Measurements from ENCODE around the gene OMP.

Gene OMP

GRCh38 chr11:77113382-77114088 is 10.9 kb downstream of the OMP start:
- Histone ChIP-seq H3K27ac (no peak overlapping the region), H3K36me3 (replicated peaks) (peaks cover 2% of the 10 kb centered on the region), H3K27me3 (replicated peaks) (no peaks in the 10 kb centered on the region), H3K4me3 (ENCODE audit: low read depth, low read length) (no peak overlapping the region)
- no peak for DNase-seq
- peak; percentile 87 for TF ChIP-seq CTCF (IDR thresholded peaks at IDR 0.05; ENCODE audit: low read depth, low read length, missing control alignments)
- in situ Hi-C loops (cut with HindIII; ENCODE audit: low pct_ligation_motif_present, low sequenced_read_pairs) = no loop called here

- no peak overlapping the region for H3K4me3 ChIP-seq (ENCODE audit: low read depth, low read length)
- no peak overlapping the region for H3K27ac ChIP-seq
- no peak for TF ChIP-seq CTCF (IDR thresholded peaks at IDR 0.05; ENCODE audit: low read depth, low read length, missing control alignments)
- H3K36me3 ChIP-seq (replicated peaks) = peaks cover 2% of the 10 kb centered on the region
- no peaks in the 10 kb centered on the region for H3K27me3 ChIP-seq (replicated peaks)
- no peak for DNase-seq
- in situ Hi-C loops (cut with HindIII; ENCODE audit: low pct_ligation_motif_present, low sequenced_read_pairs) = no loop called here
Observed at GRCh38 chr11:77114089-77114463, 11.4 kb downstream of the OMP start.

GRCh38 chr11:77115181-77115611 is 12.6 kb downstream of the OMP start:
- no peaks in the 10 kb centered on the region for H3K27me3 ChIP-seq (replicated peaks)
- no peak for DNase-seq
- in situ Hi-C loops (cut with HindIII; ENCODE audit: low pct_ligation_motif_present, low sequenced_read_pairs) = no loop called here
- peak; percentile 61 for TF ChIP-seq CTCF (IDR thresholded peaks at IDR 0.05; ENCODE audit: low read depth, low read length, missing control alignments)
- no peak overlapping the region for H3K27ac ChIP-seq
- H3K36me3 ChIP-seq (replicated peaks) = peaks cover 2% of the 10 kb centered on the region
- H3K4me3 ChIP-seq (ENCODE audit: low read depth, low read length) = no peak overlapping the region

GRCh38 chr11:77115956-77116355 is 13.3 kb downstream of the OMP start:
- TF ChIP-seq CTCF (IDR thresholded peaks at IDR 0.05; ENCODE audit: low read depth, low read length, missing control alignments) = no peak
- no peak for DNase-seq
- H3K27ac ChIP-seq = no peak overlapping the region
- no peaks in the 10 kb centered on the region for H3K27me3 ChIP-seq (replicated peaks)
- in situ Hi-C loops (cut with HindIII; ENCODE audit: low pct_ligation_motif_present, low sequenced_read_pairs) = no loop called here
- H3K4me3 ChIP-seq (ENCODE audit: low read depth, low read length) = no peak overlapping the region
- H3K36me3 ChIP-seq (replicated peaks) = peaks cover 5% of the 10 kb centered on the region

- Histone ChIP-seq H3K27me3 (replicated peaks) (no peaks in the 10 kb centered on the region), H3K36me3 (replicated peaks) (peaks cover 6% of the 10 kb centered on the region), H3K4me3 (ENCODE audit: low read depth, low read length) (no peak overlapping the region), H3K27ac (no peak overlapping the region)
- no peak for TF ChIP-seq CTCF (IDR thresholded peaks at IDR 0.05; ENCODE audit: low read depth, low read length, missing control alignments)
- no peak for DNase-seq
- in situ Hi-C loops (cut with HindIII; ENCODE audit: low pct_ligation_motif_present, low sequenced_read_pairs) = no loop called here
Observed at GRCh38 chr11:77117492-77117891, 14.9 kb downstream of the OMP start.

GRCh38 chr11:77118086-77118485 is 15.4 kb downstream of the OMP start:
- Histone ChIP-seq H3K36me3 (replicated peaks) (peaks cover 11% of the 10 kb centered on the region), H3K27ac (no peak overlapping the region), H3K4me3 (ENCODE audit: low read depth, low read length) (no peak overlapping the region), H3K27me3 (replicated peaks) (no peaks in the 10 kb centered on the region)
- no peak for TF ChIP-seq CTCF (IDR thresholded peaks at IDR 0.05; ENCODE audit: low read depth, low read length, missing control alignments)
- DNase-seq = no peak
- in situ Hi-C loops (cut with HindIII; ENCODE audit: low pct_ligation_motif_present, low sequenced_read_pairs) = no loop called here
